Measurements from ENCODE around the gene SUN5.

The SUN5 gene

DNA sequence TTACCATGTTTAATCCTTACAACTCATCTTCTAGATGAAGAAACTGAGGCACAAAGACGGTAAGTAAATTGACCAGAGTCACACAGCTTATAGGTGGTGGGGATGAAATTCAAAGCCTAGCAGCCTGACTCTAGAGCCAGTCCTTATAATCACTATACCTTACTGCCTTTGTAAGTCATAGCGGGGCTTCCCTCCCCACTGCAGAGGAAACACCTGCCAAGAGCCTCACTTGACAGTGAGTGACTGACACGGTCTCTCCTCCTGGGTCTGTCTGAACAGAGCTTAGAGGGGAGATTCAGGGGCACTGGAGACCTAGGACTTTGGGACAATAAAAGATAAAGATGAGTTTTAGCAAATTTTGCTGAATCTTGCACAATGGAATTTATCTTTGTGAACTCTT is 12.8 kb downstream of the SUN5 start:
- no peak for DNase-seq

DNA sequence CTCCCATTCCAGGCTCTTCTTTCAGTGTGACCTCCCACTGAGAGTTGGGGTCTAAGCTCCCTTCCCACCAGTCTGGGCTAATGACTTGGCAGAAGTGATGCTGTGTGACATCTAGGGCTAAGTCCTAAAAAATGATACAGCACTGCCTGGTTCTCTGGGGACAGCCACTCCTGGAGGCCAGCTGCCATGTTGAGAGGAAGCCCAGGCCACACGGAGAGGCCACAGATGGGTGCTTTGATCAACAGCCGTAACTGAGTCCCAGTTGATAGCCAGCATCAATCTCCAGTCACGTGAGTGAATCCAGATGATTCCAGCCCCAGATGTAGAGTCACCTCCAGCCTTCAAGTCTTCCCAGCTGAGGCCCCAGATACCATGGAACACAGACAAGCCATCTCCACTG is 13.8 kb downstream of the SUN5 start:
- DNase-seq: no peak

DNA sequence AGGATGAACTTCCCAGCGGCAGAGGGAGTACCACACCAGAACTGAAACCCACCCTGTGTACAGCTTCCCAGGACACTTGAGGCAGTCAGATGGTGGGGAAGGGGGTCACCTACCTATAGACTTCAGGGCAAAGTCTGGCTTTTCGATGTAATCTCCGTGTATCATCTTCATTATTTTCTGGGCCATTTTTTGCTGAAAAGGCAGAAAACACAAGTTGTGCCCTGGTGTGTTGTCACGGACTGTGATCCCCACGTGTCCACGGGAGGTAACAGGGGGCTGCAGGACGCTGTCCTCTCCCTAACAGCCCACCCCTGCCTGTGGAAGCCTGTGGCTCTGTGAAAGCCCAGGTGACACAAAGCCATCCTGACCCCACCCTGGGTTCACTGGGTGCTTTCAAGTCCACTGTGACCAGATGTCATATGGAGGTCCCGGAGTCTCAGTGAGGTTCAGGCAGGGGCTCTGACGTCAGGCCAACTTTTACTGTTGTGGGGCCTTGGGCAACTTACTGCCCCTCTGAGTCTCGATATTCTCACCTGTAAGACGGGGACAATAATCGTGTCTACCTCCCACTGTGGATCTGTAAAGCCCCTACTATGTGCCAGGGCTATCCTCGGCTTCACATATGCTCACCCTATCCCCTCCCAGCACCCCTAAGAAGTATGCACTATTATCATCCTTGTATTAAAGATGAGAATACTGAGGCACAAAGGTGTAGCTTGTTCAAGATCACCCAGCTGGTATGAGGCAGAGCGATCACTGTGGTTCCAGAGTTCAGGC is 14.5 kb downstream of the SUN5 start:
- no peak for DNase-seq

DNA sequence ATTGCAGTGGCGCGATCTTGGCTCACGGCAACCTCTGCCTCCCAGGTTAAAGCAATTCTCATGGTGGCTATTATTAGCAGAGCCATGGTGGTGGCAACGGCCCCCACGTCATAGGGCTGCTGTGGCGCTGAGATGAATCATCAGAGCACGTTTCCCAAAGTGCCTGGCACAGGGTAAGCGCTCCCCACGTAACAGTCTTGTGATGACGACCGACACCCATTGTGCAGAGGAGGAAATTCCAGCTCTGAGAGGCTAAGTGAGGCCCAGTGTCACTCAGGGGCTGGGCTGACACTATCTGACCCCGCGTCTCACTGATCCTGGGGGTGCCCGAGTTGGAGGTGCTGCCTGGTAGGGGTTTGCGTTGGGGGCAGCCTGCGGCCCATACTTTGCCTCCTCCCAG is 16.2 kb downstream of the SUN5 start:
- no peak for DNase-seq

DNA sequence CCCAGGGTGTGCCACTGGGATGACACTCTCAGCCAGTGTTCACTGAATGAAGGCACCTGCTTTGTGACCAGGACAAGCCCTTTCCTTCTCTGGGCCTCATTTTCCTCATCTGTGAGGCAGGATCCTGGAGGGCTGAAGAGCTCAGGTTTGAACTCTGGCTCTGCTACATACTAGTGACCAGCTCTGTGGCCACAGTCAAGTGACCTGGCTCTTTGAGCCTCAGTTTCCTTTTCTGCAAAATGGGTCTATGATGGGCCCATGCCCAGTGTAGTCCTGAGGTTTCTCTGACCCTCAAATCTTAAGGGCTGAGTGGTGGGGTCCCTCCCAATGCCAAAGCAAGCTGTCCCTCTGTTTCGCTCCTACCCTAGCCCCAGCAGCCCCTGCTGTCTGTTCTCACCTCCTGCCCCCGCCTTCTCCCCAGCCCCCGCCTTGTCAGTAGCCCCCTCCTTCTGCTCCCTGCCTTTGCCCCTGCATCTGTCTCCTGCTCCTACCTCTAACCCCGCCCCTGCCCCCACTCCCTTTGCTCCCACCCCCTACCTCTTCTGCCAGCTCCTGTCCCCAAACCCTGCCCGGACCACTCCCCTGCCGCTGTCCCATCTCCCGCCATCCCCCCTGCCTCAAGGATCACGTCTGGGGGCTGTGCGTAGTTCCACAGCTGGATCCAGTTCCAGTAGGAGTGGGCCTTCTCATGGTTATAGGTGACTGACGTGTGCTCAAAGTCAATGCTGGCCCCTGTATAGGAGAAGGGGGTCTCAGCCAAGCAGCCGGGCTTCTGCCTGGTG is 17.0 kb downstream of the SUN5 start:
- DNase-seq: no peak

DNA sequence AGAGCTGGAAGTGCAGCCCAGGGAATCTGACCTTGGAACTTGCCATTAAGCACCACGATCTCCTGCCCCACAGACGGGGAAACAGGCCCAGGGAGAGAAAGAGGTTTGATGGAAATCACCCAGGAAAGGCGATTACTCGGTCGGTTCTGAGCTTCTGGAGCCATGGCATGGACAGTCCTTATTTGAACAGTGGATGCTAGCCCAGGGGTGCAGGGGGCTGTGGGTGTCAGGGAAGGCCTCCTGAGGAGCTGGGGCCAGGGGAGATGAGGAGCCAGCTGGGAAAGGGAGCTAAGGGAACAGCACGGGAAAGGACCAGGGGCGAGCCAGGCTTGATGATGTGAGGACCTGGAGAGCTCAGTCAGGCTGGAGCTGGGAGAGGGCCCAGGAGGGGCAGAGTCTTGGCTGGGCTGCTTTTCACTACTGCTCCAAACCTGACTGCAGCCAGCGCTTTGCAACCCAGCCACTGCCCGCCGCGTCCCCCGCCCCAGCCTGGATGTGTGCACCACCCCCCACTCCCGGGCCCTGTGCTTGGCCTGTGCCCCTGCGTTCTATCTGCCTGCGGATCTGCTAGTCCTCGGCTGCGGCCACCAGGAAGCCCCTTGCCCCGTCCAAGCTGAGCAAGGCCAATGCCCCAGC is 17.8 kb downstream of the SUN5 start:
- DNase-seq: no peak

DNA sequence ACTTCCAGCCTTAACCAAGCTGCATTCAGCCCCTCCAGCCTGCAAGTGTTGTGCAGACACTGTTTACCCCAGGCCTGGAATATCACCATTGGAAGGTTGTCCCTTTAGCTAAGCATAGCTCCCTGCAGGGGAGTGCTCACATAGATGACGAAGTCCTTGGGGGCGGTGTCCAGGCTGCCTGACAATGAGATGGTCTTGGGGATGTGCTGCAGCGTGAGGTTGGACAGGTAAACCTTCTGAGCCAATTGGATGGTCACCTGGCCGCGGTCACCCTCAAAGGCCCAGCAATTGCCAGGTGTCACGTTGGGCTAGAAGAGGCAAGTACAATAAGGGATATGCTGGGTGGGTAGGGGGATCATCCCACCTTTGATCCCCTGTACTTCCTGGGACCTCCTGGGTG is 18.6 kb downstream of the SUN5 start:
- no peak for DNase-seq

DNA sequence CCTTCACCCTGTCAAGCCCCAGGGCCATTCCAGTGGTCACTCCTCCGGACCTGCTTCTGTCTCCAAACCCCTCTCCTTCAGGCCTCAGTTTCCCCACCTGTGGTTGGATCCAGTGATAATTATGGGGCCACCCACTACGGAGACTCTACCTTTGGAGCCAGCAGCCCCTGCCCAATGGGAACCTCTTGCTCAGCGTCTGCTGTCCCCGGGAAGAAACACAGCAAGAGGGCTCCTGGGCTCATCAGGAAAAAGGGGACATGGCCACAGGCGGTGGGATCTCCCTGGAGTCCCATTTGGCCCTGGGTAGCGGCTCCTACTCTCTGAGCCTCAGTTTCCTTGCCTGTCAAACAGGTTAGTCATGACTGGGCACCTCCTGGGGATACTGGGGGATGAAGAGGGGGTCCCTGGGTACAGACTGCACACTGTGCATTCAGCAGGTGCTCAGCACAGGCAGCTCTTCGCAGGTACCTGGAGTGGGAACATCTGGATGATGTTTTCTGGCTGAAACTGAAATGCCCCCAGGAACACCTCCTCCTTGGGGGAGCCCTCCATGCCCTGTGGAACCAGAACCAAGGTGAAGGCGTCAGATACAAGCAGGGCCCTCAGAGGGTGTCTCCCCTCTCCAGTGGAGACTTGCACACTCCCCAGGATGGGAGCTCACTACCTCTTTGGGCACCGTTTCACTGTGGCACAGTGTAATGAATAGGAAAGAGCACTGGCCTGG is 19.4 kb downstream of the SUN5 start:
- no peak for DNase-seq

DNA sequence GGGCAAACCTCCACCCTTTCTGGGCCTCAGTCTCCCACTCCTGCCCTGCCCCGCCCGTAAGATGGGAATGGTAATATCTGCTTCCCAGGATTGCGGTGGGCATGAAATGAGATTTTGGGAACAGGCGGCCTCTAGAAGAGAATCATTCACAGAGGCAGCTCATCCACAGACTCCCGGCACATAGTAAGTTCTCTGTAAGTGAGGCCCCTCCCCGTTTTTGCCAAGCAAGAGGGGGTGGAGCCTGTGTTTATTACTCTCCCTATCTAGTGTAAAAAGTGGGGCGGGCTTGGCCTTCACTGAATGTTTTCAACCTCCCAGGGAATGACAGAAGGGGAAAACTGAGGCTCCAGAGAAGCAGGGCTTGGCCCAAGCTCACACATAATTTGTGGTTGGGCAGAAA is 20.0 kb downstream of the SUN5 start:
- DNase-seq: no peak

DNA sequence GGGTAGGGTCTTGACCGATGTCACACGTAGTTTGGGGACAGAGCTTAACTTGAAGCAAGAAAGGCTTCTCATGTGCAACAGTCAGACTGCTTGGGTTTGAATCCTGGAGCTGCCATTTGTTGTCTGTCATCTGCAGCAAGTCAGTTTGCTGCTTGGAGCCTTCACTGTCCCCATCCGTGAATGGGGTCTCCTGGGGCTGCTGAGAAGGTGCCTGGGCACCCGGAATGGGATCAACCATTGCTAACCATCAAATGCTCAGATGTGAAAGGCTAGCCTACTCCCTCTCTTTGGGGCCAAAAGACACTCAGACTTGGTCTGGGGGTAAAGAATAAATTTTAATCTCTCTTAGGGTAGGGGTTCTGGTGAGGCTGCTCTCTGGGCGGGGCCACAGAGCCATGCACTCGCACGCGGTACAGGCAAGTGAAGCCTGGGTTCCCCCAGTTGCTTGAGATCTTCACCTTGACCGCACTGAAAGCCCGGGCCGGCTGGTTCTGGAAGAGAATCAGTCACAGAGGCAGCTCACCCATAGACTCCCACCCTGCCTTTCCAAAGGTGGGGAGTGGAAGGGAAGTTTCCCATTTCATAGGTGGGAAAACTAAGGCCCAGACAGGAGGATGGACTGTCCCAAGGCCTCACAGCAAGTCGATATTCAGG is 20.6 kb downstream of the SUN5 start:
- DNase-seq: no peak

DNA sequence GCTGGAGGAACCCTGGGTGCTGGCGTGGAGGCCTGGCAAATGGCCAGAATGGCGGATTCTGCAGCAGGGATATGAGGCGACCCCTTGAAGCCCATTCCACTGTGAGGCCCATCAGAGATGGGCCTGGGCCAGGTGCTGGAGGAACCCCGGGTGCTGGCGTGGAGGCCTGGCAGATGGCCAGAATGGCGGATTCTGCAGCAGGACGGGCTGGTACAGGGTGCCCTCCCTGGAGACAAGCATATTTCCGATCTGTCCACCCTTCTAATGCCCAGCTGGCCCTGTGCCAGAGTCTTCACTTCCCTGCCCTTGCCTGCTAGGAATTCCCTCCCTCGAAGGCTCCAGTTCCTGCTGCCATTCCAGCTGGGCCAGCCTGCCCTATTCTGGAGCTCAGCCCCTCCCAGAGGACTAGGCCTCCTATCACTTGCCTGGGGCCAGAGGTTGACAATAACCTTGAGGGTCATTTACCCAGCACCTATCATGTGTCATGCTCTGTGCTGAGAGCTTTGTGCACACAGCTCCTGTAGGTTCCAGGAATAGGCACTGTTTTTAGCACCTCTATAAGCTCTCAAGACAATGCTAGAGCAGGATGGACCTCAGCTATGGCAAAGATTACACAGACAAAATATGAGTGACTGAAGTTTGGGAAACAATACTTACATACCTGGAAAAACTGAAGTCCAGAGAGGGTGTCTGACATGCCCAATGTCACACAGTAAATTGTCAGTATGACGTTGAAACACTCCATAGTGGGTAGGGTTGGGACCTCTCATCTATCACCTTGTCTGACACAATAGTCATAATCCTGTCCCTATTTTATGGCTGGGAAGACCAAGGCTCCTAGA is 21.4 kb downstream of the SUN5 start:
- DNase-seq: no peak

DNA sequence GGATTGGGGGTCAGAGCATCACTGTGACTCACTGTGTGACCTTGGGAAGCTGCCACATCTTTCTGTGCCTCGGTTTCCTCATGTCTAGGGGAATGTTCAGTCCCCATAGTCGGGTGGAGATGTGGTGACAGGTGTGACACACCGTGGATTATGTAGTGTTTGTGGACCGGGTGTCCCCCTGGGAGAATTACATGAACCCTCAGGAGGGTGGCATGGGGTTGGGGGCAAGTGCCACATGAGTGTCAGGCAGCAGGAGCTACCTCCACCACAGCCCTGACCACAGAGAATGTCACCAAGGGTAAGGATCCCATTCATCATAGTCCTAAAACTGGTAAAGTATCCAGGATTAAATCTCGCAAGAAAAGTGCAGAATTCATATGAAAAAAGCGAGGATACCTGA is 23.2 kb downstream of the SUN5 start:
- DNase-seq: no peak

DNA sequence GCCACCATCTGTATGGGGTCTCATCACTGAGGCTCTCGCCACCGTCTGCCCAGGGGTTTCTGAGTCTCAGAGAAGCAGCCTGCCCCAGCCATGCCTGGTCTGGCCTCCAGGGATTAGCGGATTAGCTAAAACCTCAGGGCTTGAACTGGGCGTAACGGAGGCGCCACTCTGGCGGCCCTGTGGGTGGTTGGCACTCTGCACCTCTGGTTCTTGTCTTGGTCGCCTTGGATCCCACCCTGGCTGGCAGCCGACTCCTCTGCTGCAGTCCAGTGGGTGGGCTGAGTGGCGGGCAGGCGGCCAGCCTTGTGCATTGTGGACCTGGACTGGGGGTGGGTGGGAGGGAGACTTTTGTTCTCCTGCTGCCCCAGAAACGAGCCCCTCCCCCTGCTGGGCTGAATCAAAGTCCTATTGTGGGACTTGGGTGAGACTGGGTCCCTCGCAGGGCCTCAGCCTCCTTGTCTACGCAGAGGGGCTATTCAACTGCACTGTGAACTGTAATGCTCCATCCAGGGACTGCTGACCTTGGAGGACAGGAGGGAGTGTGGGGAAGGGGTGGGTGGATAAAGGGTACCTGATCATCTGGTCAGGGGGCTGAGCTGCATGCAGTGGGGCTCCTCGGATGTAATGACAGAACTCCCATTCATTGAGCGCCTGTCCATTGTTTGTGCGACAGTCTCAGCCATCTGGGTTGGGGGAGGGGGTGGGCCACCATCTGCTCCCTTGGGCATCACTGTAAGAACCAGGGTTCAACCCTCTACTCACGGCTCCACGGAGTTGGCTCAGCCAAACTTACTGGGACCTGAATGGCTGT is 23.9 kb downstream of the SUN5 start:
- DNase-seq: no peak

DNA sequence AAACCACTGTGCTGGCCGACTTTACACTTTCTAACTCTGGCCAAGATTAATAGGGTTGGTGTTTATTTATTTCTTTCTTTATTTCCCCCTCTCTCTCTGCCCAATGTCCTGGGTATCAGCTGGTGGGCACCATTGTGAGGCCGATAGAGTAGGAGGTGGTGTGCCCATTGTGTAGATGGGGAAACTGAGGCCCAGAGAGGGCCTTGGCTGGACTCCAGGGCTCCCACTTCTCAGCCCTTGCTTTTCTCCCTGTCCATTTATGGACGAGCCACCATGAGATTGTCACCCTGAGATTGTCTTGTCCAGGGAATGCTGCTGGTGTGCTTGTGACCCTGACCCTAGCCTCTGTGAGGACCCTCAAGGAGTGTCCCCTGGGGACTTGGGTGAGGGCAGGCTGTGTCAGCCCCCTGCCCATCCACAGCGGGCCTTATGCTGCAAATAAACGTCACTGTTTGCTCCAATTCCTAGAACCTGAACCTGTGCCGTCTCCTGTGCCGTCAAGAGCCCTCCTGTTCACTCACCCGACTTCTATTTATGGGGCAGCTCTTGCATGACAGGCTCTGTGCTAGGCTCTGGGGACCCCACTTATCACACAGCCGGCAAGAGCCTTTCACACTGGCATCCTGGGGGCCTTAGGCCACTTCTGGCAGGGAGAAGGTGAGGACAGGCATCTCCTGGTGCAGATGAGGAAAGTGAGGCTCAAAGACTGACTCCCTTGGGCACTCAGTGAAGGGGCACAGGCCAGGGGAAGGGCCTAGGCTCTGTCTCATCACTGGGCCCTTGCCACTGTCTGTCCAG is 24.8 kb downstream of the SUN5 start:
- DNase-seq: no peak

DNA sequence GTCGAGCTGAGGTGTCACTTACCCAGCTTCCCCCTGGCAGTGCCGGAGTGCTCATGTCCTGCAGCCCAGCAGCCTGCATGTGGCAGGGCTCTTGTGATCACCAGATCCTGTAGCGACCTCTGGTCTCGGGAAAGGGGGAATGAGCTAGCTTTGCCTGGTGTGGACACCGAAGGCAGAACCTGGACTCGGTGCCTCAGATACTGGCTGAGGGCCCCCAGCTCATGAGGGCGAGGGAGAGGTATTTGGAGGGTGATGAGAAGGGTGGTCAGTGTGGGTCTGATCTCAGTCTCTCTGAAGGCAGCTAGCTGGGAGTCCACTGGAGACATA is 26.3 kb downstream of the SUN5 start:
- no peak for DNase-seq

DNA sequence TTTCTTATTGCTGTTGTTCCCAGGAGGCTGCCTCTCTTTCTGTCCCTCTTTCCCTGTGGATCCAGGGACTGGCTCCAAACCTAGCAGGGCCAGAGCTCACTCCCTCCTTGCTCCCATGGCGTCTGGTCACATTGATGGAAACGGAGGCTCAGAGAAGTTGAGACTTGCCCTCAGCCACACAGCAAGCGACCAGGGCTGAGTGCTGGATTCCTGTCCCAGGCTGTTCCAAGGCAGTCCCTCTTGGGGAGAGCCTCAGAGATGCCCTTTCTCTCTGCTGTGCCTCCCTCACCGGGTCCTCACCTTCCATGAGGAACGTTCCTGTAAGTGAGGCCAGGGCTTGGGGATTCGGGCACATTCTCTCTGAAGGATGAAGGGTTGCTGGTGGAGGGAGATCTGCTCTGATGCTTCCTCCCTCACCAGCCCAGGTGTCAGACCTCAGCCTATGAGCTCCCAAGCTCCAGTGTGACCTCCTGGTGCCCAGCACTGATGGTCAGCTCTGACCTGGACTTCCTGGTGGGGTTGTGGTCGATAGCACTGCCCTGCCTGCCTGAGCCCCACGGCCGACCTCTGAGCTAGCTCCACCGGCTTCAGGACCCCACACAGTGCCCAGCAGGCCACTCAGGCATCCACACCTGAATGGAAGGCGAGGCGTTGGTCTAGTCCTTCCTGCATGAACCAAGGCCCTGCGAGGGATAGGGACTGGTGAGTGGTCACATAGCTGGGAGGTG is 26.8 kb downstream of the SUN5 start:
- no peak for DNase-seq

DNA sequence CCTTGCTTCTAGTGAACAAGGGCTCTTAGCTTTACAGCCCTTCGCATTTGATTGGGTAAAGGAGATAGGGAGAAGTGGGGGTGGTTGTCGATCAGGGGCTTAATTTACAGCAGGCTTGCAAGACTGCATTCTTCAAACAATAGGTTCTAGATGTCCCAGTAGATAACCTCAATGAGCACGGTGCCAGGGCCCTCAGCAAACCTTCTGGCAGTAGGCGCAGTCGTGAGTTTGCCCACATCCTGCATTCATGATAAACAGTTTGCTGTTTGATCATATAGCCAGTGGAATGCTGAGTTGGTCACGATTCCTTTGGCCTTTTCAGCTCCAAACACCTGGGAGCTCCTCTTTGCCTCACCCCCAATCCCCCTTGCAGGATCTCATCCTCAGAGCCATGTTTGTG is 27.5 kb downstream of the SUN5 start:
- no peak for DNase-seq

DNA sequence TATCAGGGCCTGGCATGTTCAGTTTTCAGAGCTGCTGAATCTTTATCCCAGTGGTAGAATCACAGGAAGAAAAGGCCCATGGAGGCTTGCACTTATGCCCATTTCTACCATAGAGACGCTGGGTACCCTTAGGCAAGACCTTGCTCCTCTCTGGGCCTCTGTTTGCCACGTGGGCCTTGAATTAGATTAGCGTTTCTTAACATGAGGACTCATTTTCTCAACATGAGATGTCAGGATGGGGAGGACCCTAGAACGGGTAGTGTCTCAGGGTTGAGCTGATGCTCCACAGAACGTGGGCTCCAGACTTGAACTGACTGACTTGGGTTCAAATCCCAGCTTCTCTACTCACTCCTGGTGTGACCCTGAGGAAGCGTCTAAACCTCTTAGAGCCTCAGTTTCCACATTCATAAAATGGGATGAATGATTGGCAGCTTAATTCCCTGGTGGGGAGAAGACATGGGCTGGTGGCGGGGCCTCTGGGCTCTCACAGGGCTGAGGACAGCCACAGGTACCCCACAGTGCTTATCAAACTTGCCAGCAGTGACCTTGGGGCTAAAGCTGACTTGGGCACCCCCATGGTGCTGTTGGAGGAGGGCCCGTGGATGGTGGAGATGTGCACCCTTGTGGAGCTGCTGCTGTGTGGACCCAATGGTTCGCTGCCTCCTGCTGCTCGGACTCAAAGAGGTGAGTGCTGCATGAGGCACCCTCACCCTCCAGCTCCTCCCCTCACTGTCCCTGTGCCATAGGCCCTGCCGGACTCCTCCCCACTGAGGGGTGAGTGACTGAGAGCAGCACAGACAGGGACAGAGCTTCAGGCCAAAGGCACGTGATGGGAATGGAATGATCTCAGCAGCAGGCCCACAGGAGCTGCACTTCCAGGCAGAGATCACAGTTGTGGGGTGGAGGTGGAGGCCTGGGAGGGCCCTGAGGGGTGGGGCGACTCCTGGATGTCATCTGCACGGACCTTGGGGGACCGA is 28.2 kb downstream of the SUN5 start:
- DNase-seq: no peak

All from bone marrow (tissue), 2 donors.